Measurements from ENCODE around the gene TNFAIP8.

The TNFAIP8 gene

GRCh38 chr5:119396030-119396664 lies 40.3 kb downstream of the TNFAIP8 start:
- no peak for DNase-seq (ENCODE audit: low read depth)

- DNase-seq (ENCODE audit: low read depth): no peak
Observed at GRCh38 chr5:119397518-119398380, 41.9 kb downstream of the TNFAIP8 start.

GRCh38 chr5:119398727-119399466 lies 43.1 kb downstream of the TNFAIP8 start:
- no peak for DNase-seq (ENCODE audit: low read depth)

- DNase-seq (ENCODE audit: low read depth): no peak
Observed at GRCh38 chr5:119400245-119400644, 44.4 kb downstream of the TNFAIP8 start.

GRCh38 chr5:119402081-119402480 lies 46.3 kb downstream of the TNFAIP8 start:
- DNase-seq (ENCODE audit: low read depth): no peak

GRCh38 chr5:119402555-119402954 lies 46.7 kb downstream of the TNFAIP8 start:
- no peak for DNase-seq (ENCODE audit: low read depth)

GRCh38 chr5:119404033-119404432 lies 48.2 kb downstream of the TNFAIP8 start:
- no peak for DNase-seq (ENCODE audit: low read depth)

- DNase-seq (ENCODE audit: low read depth): no peak
Observed at GRCh38 chr5:119405419-119405818, 49.6 kb downstream of the TNFAIP8 start.

- DNase-seq (ENCODE audit: low read depth): no peak
Observed at GRCh38 chr5:119406551-119407110, 50.8 kb downstream of the TNFAIP8 start.

GRCh38 chr5:119409235-119409815 lies 53.5 kb downstream of the TNFAIP8 start:
- DNase-seq (ENCODE audit: low read depth): no peak

- DNase-seq (ENCODE audit: low read depth): no peak
Observed at GRCh38 chr5:119410448-119411159, 54.8 kb downstream of the TNFAIP8 start.

- peak; percentile 54 for DNase-seq (ENCODE audit: low read depth)
Observed at GRCh38 chr5:119411361-119412278, 55.8 kb downstream of the TNFAIP8 start.

GRCh38 chr5:119412279-119413227 lies 56.7 kb downstream of the TNFAIP8 start:
- DNase-seq (ENCODE audit: low read depth): no peak

GRCh38 chr5:119414124-119414734 lies 58.4 kb downstream of the TNFAIP8 start:
- peak; percentile 37 for DNase-seq (ENCODE audit: low read depth)

- no peak for DNase-seq (ENCODE audit: low read depth)
Observed at GRCh38 chr5:119417891-119418605, 62.2 kb downstream of the TNFAIP8 start.

- DNase-seq (ENCODE audit: low read depth): no peak
Observed at GRCh38 chr5:119418606-119419100, 62.8 kb downstream of the TNFAIP8 start.

GRCh38 chr5:119420169-119420568 lies 64.3 kb downstream of the TNFAIP8 start:
- no peak for DNase-seq (ENCODE audit: low read depth)

GRCh38 chr5:119426057-119426456 lies 70.2 kb downstream of the TNFAIP8 start:
- DNase-seq (ENCODE audit: low read depth): no peak

Data from CMK (cell line).